GM12878 (cell line): ENCODE data around the gene GSE1. TPM values are rescaled to one million over a fixed set of nuclear protein-coding genes. Genes with fewer than 3 reads are reported as not detected.
A peak's percentile ranks its signal among the peaks of the same experiment; 100 is the strongest.

ENCODE experiments used
- ATAC-seq: fragments of 200-7000 bp; cut with Tn5 transposase; 3 replicates; pipeline ENCODE4 v1.9.1; 2020; ENCODE audit warnings: mild to moderate bottlenecking, moderate library complexity
- BruUV-seq: library from RNA; stranded (reverse); fragments of 400-500 nt; replicated peaks from 2 replicates; lab custom pipeline; 2021; lab: Mats Ljungman, UMichigan
- CTCF ChIA-PET: fragments of 300-600 bp; sonication (Branson Sonifier 250); formaldehyde crosslinking; extraction: SDS; loops from one replicate; lab custom pipeline; 2021; ENCODE audit warnings: inconsistent platforms; lab: Yijun Ruan, JAX
- POLR2A ChIA-PET: fragments of 350-600 bp; formaldehyde crosslinking; extraction: SDS; loops from one replicate; lab custom pipeline; 2021; ENCODE audit warnings: inconsistent platforms; lab: Charles Lee
- RAD21 ChIA-PET: fragments of 300-600 bp; sonication (Branson Sonifier 250); formaldehyde crosslinking; loops from one replicate; lab custom pipeline; 2023; ENCODE audit warnings: antibody characterized with exemption; ENCODE audit not compliant: unreplicated experiment; lab: Charles Lee
- SMC1A ChIA-PET: fragments of 300-600 bp; sonication (Branson Sonifier 250); formaldehyde crosslinking; loops from one replicate; lab custom pipeline; 2023; ENCODE audit not compliant: unreplicated experiment, uncharacterized antibody; lab: Charles Lee
- DNase-seq: peaks from one replicate; pipeline ENCODE4 v3.0.0-alpha.2; 2011; ENCODE audit warnings: low read depth, low spot score
- FAIRE-seq: peaks from 3 replicates; lab custom pipeline; 2011; peaks lifted over from hg19 to GRCh38; lab: Jason Lieb, UNC
- H2AFZ ChIP-seq: 2 replicates; pipeline ENCODE4 v1.6.0; 2011; ENCODE audit warnings: low read depth, low read length, control low read depth; ENCODE audit not compliant: control insufficient read depth
- H3K27ac ChIP-seq: 2 replicates; pipeline ENCODE4 v1.5.1; 2011; ENCODE audit warnings: control low read depth; ENCODE audit not compliant: control insufficient read depth, insufficient read depth
- H3K27me3 ChIP-seq, 2 experiments: replicated peaks in 1 of 2; 2 replicates each; pipeline versions ENCODE4 v1.6.0 to v1.6.1; 2011; ENCODE audit warnings: low read length in 1 of 2; ENCODE audit not compliant: control insufficient read depth in 2 of 2, insufficient read depth in 2 of 2
- H3K36me3 ChIP-seq, 2 experiments: 2 replicates each; pipeline ENCODE4 v1.5.1; 2011; ENCODE audit warnings: low read length in 1 of 2; ENCODE audit not compliant: control insufficient read depth in 2 of 2, insufficient read depth in 2 of 2
- H3K4me1 ChIP-seq: 2 replicates; pipeline ENCODE4 v1.6.1; 2011; ENCODE audit warnings: mild to moderate bottlenecking, low read length, moderate library complexity, mixed read lengths; ENCODE audit not compliant: control insufficient read depth, insufficient read depth
- H3K4me2 ChIP-seq: 2 replicates; pipeline ENCODE4 v1.6.0; 2011; ENCODE audit warnings: control low read depth; ENCODE audit not compliant: control insufficient read depth, insufficient read depth
- H3K4me3 ChIP-seq: fragments of 200-600 bp; sonication (generic); 2 replicates; pipeline ENCODE4 v1.5.1; 2016
- H3K79me2 ChIP-seq: 2 replicates; pipeline ENCODE4 v1.6.0; 2011; ENCODE audit warnings: low read length; ENCODE audit not compliant: control insufficient read depth, insufficient read depth
- H3K9ac ChIP-seq: 2 replicates; pipeline ENCODE4 v1.8.0; 2011; ENCODE audit warnings: low read length, control low read depth, mixed read lengths; ENCODE audit not compliant: control insufficient read depth, insufficient read depth
- H3K9me3 ChIP-seq: replicated peaks from 3 replicates; pipeline ENCODE4 v1.5.1; 2011; ENCODE audit warnings: mild to moderate bottlenecking, low read length; ENCODE audit not compliant: control insufficient read depth, insufficient read depth
- H4K20me1 ChIP-seq: 2 replicates; pipeline ENCODE4 v1.6.0; 2011; ENCODE audit not compliant: control insufficient read depth, insufficient read depth
- CBX5 ChIP-seq: sonication (generic); IDR thresholded peaks from 2 replicates; pipeline ENCODE4 v1.6.1; 2016; ENCODE audit warnings: low read depth, moderate library complexity, mild to moderate bottlenecking, inconsistent platforms
- CHD4 ChIP-seq: fragments of 200-600 bp; sonication (generic); IDR thresholded peaks from 2 replicates; pipeline ENCODE4 v1.6.1; 2016; ENCODE audit warnings: mild to moderate bottlenecking
- EGR1 ChIP-seq, 2 experiments: IDR thresholded peaks; 1 replicate in 1 of 2; 2 replicates in 1 of 2; pipeline ENCODE4 v1.6.1; 2011 to 2012; ENCODE audit warnings: low read depth in 2 of 2, low read length in 2 of 2, borderline replicate concordance in 1 of 2, mild to moderate bottlenecking in 1 of 2, moderate library complexity in 1 of 2
- EP300 ChIP-seq, 2 experiments: fragments of 150-350 bp in 1 of 2; IDR thresholded peaks; 2 replicates each; pipeline ENCODE4 v1.6.1; 2011 to 2012; ENCODE audit warnings: low read depth in 2 of 2, low read length in 2 of 2, borderline replicate concordance in 1 of 2, improper control_type of control experiment in 1 of 2, inconsistent platforms in 1 of 2; ENCODE audit not compliant: control insufficient read depth in 1 of 2
- HCFC1 ChIP-seq: fragments of 150-350 bp; IDR thresholded peaks from 2 replicates; pipeline ENCODE4 v1.6.1; 2014; ENCODE audit warnings: low read length
- SIN3A ChIP-seq: IDR thresholded peaks from 2 replicates; pipeline ENCODE4 v1.6.1; 2012; ENCODE audit warnings: low read depth, low read length, improper control_type of control experiment
- SIX5 ChIP-seq: IDR thresholded peaks from 2 replicates; pipeline ENCODE4 v1.6.1; 2011; ENCODE audit warnings: mild to moderate bottlenecking, low read depth, low read length, moderate library complexity; ENCODE audit not compliant: severe bottlenecking
- WGBS: methylation state at CpG from one replicate; pipeline ENCODE4 v1.1.6; 2016; ENCODE audit warnings: low lambda C conversion rate; ENCODE audit not compliant: insufficient replicate concordance, insufficient coverage; ENCODE audit errors: missing lambda C conversion rate; 5-methylcytosine and 5-hydroxymethylcytosine counted together
- in situ Hi-C: fragments of 300-500 bp; cut with MboI; formaldehyde crosslinking; loops from 9 replicates; pipeline ENCODE4 v1.14.3; 2018; ENCODE audit warnings: mixed read lengths
- intact Hi-C: fragments of 100-400 bp; cut with micrococcal nuclease; formaldehyde crosslinking; loops from one replicate; pipeline ENCODE4 v1.14.2; 2022; ENCODE audit not compliant: unreplicated experiment
- polyA plus RNA-seq, 11 experiments: library from polyadenylated mRNA; depleted of rRNA in 4 of 11; unstranded in 6 of 11; stranded (reverse) in 5 of 11; fragments of >200 nt; fragmentation: Nextera tagmentation in 4 of 11; fragmentation: Illumina TruSeq in 1 of 11; extraction: Ambion mirVana in 4 of 11; extraction: Trizol in 1 of 11; gene quantifications; 1 replicate in 1 of 11; 2 replicates in 10 of 11; pipeline versions ENCODE4 v1.2.1 to v1.2.3, GENCODE V29; 2011 to 2016; ENCODE audit warnings: inconsistent platforms in 2 of 11, missing spikeins in 2 of 11, low read depth in 1 of 11
- total RNA-seq, 4 experiments: library from RNA; depleted of rRNA in 3 of 4; stranded (reverse); fragments of >200 nt in 3 of 4; fragmentation: Illumina TruSeq in 1 of 4; extraction: Trizol in 1 of 4; gene quantifications; 2 replicates each; pipeline versions ENCODE4 v1.2.1 to v1.2.3, GENCODE V29; 2013 to 2021
- TF ChIP-seq, protein P1 (sequence below): fragments of 450-650 bp; IDR thresholded peaks from 2 replicates; pipeline ENCODE4 v1.6.1; 2016; ENCODE audit warnings: mild to moderate bottlenecking

GSE1 gene
- total and polyA plus RNA-seq, 10 of the 15 experiments (the other 5 are each of a cell fraction or from before 2014, with no cell fraction given) = 4.6 to 58.7 (median 18.2) TPM

DNA sequence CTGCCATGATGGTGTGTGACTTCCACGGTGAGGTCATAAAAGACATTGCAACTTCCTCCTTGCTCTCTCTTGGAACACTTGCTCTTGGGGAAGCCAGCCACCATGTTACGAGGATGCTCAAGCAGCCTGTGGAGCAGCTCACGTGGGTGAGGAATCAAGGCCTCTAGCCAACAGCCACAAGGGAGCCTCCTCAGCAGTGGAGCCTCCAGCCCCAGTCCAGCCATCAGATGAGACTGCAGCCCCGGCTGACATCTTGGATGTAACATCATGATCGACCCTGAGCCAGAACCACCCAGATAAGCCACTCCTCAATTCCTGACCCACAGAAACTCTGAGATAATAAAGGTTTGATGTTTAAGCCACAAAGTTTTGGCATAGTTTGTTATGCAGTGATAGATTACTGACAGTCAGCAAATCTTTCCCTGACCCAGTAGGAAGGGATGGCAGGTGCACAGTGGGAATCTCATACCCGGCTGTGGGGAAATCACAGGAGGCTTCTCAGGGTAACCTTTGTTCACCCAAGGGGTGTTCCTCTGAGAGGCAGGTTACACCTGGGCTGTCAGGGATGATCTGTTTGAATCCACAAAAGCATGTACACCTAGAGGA, 99.0 kb downstream of the GSE1 start:
- H4K20me1 ChIP-seq = no peaks in the 10 kb centered on the region
- in situ Hi-C loops = no loop called here
- intact Hi-C loops = loop anchor here (10.0 kb wide), 1 partner anchor 317 kb away; no protein-coding TSS in a partner anchor
- no peak overlapping the region for H3K4me2 ChIP-seq
- H3K9ac ChIP-seq = no peak overlapping the region
- TF ChIP-seq CHD4 (no peak), CBX5 (0 out of 2 replicates have a peak, but pooled peaks have one; percentile 27)
- no peak overlapping the region for H3K4me3 ChIP-seq
- H3K27me3 ChIP-seq = no peaks in the 10 kb centered on the region
- H3K27ac ChIP-seq = no peak overlapping the region
- ChIA-PET POLR2A (no interaction called here), CTCF (no interaction called here), SMC1A (no interaction called here), RAD21 (no interaction called here)
- DNase-seq = no peak
- ATAC-seq = no peak
- no peak for FAIRE-seq
- no peaks in the 10 kb centered on the region; the same call in 2 of the 3 replicates for H3K9me3 ChIP-seq
- no peaks in the 10 kb centered on the region for H3K79me2 ChIP-seq
- BruUV-seq = no TSS peak
- no peak overlapping the region for H2AFZ ChIP-seq
- 94% methylated on average over 5 of the region's 6 CpGs for WGBS
- H3K36me3 ChIP-seq = no peaks in the 10 kb centered on the region
- no peaks in the 10 kb centered on the region for H3K4me1 ChIP-seq

DNA sequence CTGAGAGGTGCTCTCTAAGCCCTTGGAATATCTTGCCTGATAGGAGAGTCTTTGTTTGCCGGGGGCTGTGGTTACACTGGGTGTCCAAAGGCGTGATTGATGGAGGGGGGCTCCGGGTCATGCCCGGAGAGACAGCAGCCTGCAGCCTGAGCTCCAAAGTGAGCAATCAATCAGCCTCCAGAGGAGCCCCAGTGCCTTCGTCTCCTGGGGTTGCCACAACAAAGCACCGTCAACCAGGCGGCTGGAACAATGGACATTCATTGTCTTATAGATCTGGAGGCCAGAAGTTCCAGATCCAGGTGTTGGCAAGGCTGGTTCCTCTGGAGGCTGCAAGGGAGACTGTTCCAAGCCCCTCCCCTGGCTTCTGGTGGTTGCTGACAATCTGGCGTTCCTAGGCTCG, 99.7 kb downstream of the GSE1 start:
- ChIA-PET CTCF (no interaction called here), SMC1A (no interaction called here), RAD21 (no interaction called here), POLR2A (no interaction called here)
- Histone ChIP-seq H3K4me3 (no peak overlapping the region), H3K36me3 (no peaks in the 10 kb centered on the region), H3K9ac (no peak overlapping the region), H2AFZ (no peak overlapping the region), H3K79me2 (no peaks in the 10 kb centered on the region), H4K20me1 (no peaks in the 10 kb centered on the region), H3K27ac (no peak overlapping the region), H3K9me3 (no peaks in the 10 kb centered on the region; the same call in 2 of the 3 replicates), H3K27me3 (no peaks in the 10 kb centered on the region), H3K4me2 (no peak overlapping the region), H3K4me1 (no peaks in the 10 kb centered on the region)
- in situ Hi-C loops = no loop called here
- ATAC-seq = no peak
- FAIRE-seq = no peak
- 71% methylated on average over 9 of the region's 9 CpGs for WGBS
- BruUV-seq = no TSS peak
- intact Hi-C loops = loop anchor here (10.0 kb wide), 1 partner anchor 318 kb away; no protein-coding TSS in a partner anchor
- DNase-seq = no peak
- no peak for TF ChIP-seq SIX5
- TF ChIP-seq, protein P1, sequence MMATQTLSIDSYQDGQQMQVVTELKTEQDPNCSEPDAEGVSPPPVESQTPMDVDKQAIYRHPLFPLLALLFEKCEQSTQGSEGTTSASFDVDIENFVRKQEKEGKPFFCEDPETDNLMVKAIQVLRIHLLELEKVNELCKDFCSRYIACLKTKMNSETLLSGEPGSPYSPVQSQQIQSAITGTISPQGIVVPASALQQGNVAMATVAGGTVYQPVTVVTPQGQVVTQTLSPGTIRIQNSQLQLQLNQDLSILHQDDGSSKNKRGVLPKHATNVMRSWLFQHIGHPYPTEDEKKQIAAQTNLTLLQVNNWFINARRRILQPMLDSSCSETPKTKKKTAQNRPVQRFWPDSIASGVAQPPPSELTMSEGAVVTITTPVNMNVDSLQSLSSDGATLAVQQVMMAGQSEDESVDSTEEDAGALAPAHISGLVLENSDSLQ = no peak
- no peak for TF ChIP-seq EP300 (IDR thresholded peaks at IDR 0.05; ENCODE audit: borderline replicate concordance in 1 of 2, control insufficient read depth in 1 of 2, low read depth in 2 of 2, low read length in 2 of 2)
- TF ChIP-seq HCFC1 = no peak
- no peak for TF ChIP-seq EGR1 (IDR thresholded peaks at IDR 0.05; ENCODE audit: borderline replicate concordance in 1 of 2, low read depth in 2 of 2, low read length in 2 of 2)
- no peak for TF ChIP-seq SIN3A
